Measurements from ENCODE around the gene TYW1B.
"Not testable (repeated sequence)": the region's sequence is repeated elsewhere in the genome, so short reads cannot be mapped to it uniquely, and the experiment has no call there.

GRCh38 chr7:72609761-72610160 lies 218.2 kb downstream of the TYW1B start:
- TF ChIP-seq, protein P1, sequence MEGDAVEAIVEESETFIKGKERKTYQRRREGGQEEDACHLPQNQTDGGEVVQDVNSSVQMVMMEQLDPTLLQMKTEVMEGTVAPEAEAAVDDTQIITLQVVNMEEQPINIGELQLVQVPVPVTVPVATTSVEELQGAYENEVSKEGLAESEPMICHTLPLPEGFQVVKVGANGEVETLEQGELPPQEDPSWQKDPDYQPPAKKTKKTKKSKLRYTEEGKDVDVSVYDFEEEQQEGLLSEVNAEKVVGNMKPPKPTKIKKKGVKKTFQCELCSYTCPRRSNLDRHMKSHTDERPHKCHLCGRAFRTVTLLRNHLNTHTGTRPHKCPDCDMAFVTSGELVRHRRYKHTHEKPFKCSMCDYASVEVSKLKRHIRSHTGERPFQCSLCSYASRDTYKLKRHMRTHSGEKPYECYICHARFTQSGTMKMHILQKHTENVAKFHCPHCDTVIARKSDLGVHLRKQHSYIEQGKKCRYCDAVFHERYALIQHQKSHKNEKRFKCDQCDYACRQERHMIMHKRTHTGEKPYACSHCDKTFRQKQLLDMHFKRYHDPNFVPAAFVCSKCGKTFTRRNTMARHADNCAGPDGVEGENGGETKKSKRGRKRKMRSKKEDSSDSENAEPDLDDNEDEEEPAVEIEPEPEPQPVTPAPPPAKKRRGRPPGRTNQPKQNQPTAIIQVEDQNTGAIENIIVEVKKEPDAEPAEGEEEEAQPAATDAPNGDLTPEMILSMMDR (IDR thresholded peaks at IDR 0.05): not testable (repeated sequence)
- not testable (repeated sequence) for TF ChIP-seq POLR2AphosphoS5 (IDR thresholded peaks at IDR 0.05)

Measured in breast epithelium (tissue), 3 donors.